Epithelial cell of esophagus (primary cell): ENCODE measurements around the gene LRRK2.
A peak's percentile ranks its signal among the peaks of the same experiment; 100 is the strongest.
"Not testable (repeated sequence)": the region's sequence is repeated elsewhere in the genome, so short reads cannot be mapped to it uniquely, and the experiment has no call there.

Source experiments
- DNase-seq: peaks from one replicate; pipeline ENCODE4 v3.0.0; 2010; ENCODE audit warnings: low read depth
- H3K4me3 ChIP-seq: 2 replicates; pipeline ENCODE4 v1.5.1; 2011; ENCODE audit warnings: mild to moderate bottlenecking, low read length, control low read depth
- CTCF ChIP-seq: IDR thresholded peaks from 2 replicates; pipeline ENCODE4 v1.5.1; 2011; ENCODE audit warnings: low read depth, mild to moderate bottlenecking, low read length, control low read depth, inconsistent platforms; ENCODE audit not compliant: insufficient read depth; ENCODE audit errors: missing control alignments

LRRK2 gene

DNA sequence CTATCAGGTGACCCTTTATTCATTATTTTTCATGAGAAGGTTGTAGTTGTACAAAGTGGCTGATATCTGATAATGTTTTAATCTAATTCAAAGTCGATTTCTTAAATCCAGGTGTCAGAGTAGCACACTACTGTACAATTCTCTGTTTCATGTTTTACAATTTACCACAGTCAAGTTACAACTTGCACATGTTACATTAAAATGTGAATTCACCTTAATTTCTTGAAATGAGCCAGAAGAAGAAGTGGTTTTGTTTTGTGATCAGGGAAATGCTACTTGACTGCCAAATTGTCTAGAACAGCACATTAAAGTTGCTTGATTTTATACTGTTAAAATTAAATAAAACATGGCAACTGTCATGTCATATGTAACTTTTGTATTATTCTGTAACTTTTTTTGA, 23.2 kb downstream of the LRRK2 start:
- DNase-seq, result no peak
- no peak overlapping the region for H3K4me3 ChIP-seq
- no peak for TF ChIP-seq CTCF

DNA sequence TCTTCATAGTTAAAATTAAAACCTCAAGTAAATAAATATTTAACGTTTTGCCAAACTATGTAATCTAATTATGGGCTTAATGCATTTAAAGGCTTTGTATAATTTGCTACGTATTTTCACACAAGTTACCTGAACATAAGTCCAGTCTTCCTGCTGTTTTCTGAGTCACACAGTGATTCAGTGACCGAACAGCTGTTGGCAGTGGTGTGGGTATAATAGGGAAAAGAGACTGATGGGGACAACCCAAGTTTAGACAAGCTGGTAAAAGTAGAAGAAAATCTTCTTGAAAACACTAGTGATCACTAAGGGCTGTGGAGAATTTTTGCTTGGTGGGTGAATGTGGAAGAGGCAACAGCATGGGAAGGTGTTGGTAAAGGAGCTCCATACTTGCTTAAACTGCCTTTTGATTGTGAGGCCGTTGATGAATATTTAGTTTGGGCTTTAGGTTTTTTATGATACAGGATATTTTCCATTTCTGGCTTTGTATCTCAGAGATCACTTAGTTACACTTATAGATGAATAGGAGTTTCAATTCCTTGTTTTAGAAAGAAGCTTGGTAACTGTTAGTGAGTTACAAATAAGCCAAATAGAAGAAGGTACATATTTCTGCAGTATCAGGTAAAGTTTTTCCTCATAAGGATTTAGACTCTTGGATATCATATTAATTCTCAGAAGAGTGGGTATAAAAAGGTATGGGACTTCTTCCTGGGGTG, 23.9 kb downstream of the LRRK2 start:
- peak; percentile 84 for DNase-seq
- no peak for TF ChIP-seq CTCF
- H3K4me3 ChIP-seq, result no peak overlapping the region

- not testable (repeated sequence) for DNase-seq, H3K4me3 ChIP-seq
Measured at GRCh38 chr12:40250652-40251051, 25.9 kb downstream of the LRRK2 start.

GRCh38 chr12:40253936-40254335, 29.1 kb downstream of the LRRK2 start:
- DNase-seq, result no peak
- H3K4me3 ChIP-seq, result no peak overlapping the region
- no peak for TF ChIP-seq CTCF

DNA sequence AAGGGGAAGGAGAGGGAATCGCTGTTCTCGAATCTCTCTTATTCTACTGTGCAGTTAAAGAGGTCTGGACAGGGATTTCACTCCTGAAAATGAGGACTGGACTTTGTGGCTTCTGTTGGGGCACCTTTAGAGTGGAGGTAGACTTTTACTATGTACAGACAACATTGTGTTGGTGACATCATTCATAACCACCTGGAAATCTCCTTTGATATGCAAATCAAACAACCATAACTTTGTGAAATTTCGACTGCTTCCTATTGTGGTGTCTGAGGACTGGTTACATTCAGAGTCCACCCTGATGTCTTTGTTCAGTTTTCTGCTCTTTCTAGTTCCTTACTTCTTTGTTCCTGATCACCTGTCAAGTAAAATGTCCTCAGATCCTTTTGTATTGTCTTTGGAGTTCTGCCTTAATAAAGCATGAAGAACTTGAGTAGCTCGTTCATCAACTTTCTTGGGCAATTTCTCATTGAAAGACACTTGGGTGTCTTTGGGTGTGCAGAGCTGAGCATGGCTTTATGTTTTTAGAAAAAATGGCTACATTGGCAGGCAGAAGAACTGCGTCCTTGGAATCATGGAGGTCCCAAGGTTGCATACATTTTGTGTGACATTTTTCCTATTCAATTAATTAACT, 29.8 kb downstream of the LRRK2 start:
- H3K4me3 ChIP-seq, result no peak overlapping the region
- TF ChIP-seq CTCF, result no peak
- DNase-seq, result peak; percentile 58

DNA sequence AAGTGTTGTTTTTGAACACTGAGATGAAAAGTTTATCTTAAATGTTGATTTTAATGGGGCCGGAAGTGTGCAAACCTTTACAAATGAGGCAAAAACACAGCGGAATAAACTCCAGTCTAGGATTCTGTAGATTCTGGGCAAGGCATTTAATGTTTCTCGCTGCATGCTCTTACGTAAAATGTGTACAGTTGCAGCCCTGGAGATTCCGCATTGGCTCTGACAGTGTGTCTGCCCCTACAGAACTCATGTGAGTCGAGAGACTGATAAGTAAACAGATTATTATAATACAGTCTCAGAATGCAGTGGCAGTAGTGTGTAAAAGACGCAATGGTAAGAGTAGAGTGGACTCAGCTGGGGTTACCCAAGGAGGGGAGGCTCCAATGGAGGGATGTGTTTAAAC, 33.6 kb downstream of the LRRK2 start:
- TF ChIP-seq CTCF, result no peak
- DNase-seq, result no peak
- H3K4me3 ChIP-seq, result no peak overlapping the region

GRCh38 chr12:40261937-40262336, 37.1 kb downstream of the LRRK2 start:
- TF ChIP-seq CTCF, result no peak
- no peak overlapping the region for H3K4me3 ChIP-seq
- DNase-seq, result no peak
